Measurements from ENCODE around the gene ATXN1. TPM values are rescaled to one million over a fixed set of nuclear protein-coding genes. Genes with fewer than 3 reads are reported as not detected.
A peak's percentile ranks its signal among the peaks of the same experiment; 100 is the strongest.

ATXN1 gene
- polyA plus RNA-seq, 1 donor from 2014 or later = 28.2 TPM

DNA sequence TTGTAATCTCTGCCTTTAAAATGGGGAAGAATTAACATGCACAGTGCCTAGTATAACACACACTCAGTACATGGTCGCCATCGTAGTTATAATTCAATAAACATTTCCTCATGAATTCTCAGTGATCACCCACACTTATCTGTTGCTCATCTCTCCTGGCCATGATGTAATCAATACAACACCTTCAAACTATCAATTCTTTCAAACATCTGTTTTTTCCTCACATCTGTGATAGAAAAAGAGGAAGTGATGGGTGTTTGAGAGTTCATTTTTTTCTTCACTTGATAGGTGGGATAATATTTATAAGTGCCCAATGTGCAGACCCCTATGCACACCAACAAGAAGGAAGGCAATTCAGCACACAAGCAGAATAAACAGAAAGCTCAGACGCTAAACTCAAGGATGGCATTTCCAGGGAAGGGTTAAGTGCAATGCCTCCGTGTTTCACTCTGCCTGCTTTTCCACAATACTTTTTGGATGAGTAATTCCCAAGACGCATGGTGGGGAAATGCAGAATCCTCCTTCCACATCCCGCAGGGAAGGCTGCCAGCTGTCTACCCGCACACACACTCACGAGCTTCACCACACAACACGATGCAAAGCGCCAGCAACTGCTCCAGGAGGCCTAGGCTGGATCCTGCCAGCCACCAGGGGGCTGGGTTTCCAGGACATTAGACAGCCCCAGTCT is 422.5 kb downstream of the ATXN1 start:
- H3F3A ChIP-seq (ENCODE audit: insufficient read depth, low read length, poor library complexity, severe bottlenecking) = no peaks in the 10 kb centered on the region
- no peaks in the 10 kb centered on the region for H3K36me3 ChIP-seq (ENCODE audit: insufficient read depth, low read length)
- H2AFZ ChIP-seq (ENCODE audit: low read depth, low read length) = no peak overlapping the region
- no peak overlapping the region for H3K4me3 ChIP-seq (ENCODE audit: low read length)
- no peaks in the 10 kb centered on the region for H3K79me2 ChIP-seq (replicated peaks; ENCODE audit: insufficient read depth, low read length)
- H4K20me1 ChIP-seq (ENCODE audit: insufficient read depth) = no peaks in the 10 kb centered on the region
- no peak for TF ChIP-seq EP300 (conservative IDR thresholded peaks at IDR 0.05; ENCODE audit: poor library complexity, severe bottlenecking)
- no peak for TF ChIP-seq TAF1 (IDR thresholded peaks at IDR 0.05; ENCODE audit: low read depth)
- peak; percentile 22 for TF ChIP-seq SMC3 (conservative IDR thresholded peaks at IDR 0.05; ENCODE audit: poor library complexity)
- TF ChIP-seq POLR2AphosphoS5 (IDR thresholded peaks at IDR 0.05) = no peak
- no peak for TF ChIP-seq EZH2 (IDR thresholded peaks at IDR 0.05; ENCODE audit: borderline replicate concordance, insufficient read depth, low read length, poor library complexity, severe bottlenecking)
- TF ChIP-seq, protein P1, sequence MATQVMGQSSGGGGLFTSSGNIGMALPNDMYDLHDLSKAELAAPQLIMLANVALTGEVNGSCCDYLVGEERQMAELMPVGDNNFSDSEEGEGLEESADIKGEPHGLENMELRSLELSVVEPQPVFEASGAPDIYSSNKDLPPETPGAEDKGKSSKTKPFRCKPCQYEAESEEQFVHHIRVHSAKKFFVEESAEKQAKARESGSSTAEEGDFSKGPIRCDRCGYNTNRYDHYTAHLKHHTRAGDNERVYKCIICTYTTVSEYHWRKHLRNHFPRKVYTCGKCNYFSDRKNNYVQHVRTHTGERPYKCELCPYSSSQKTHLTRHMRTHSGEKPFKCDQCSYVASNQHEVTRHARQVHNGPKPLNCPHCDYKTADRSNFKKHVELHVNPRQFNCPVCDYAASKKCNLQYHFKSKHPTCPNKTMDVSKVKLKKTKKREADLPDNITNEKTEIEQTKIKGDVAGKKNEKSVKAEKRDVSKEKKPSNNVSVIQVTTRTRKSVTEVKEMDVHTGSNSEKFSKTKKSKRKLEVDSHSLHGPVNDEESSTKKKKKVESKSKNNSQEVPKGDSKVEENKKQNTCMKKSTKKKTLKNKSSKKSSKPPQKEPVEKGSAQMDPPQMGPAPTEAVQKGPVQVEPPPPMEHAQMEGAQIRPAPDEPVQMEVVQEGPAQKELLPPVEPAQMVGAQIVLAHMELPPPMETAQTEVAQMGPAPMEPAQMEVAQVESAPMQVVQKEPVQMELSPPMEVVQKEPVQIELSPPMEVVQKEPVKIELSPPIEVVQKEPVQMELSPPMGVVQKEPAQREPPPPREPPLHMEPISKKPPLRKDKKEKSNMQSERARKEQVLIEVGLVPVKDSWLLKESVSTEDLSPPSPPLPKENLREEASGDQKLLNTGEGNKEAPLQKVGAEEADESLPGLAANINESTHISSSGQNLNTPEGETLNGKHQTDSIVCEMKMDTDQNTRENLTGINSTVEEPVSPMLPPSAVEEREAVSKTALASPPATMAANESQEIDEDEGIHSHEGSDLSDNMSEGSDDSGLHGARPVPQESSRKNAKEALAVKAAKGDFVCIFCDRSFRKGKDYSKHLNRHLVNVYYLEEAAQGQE (IDR thresholded peaks at IDR 0.05; ENCODE audit: borderline replicate concordance) = peak; percentile 62
- TF ChIP-seq MXI1 (conservative IDR thresholded peaks at IDR 0.05; ENCODE audit: poor library complexity, severe bottlenecking) = no peak
- no peak for TF ChIP-seq RAD21 (conservative IDR thresholded peaks at IDR 0.05)
- peak; percentile 29 for TF ChIP-seq CTCF (IDR thresholded peaks at IDR 0.05; ENCODE audit: poor library complexity, severe bottlenecking)
- no peak overlapping the region for H3K9ac ChIP-seq (ENCODE audit: low read length)
- no peaks in the 10 kb centered on the region for H3K27me3 ChIP-seq (ENCODE audit: insufficient read depth, low read depth, low read length)
- no peak overlapping the region for H3K27ac ChIP-seq (ENCODE audit: low read length)
- no peak overlapping the region for H3K4me2 ChIP-seq (ENCODE audit: low read length)
- H3K9me3 ChIP-seq (ENCODE audit: low read length) = no peaks in the 10 kb centered on the region
- H3K9me2 ChIP-seq (ENCODE audit: insufficient read depth, low read length) = no peaks in the 10 kb centered on the region

DNA sequence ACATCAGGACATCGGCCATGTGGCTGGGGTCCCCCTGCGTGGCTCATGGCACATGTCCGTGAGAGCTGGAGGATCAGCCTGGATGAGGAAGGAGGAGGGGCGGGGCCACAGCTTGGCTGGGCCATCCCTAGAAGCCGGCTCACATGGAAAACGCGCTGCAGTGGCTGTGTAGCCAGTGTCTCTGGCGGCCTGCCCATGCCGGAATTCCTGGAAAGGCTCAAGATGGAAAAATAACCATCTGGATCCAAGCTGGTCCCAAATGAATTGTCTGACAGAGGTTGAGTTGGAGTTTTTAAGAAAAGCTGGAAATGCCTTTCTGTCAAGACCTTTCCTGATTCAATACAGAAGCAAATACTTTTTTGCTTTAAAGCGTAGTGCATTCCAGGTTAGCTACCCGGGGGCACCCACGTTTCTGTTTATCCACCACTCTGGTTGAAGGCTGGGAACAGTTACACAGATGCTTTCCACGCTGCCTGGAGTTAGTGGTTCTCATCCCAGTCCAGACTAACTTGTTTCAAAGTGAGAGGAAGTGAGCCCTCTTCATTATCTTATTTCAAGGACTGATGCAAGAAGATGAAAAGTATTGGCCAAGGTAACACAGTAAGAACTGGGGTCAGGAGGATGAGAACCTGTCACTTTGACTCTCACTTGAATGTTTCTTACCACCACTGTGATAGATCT is 423.8 kb downstream of the ATXN1 start:
- Histone ChIP-seq H3K4me3 (ENCODE audit: low read length) (no peak overlapping the region), H3K9me2 (ENCODE audit: insufficient read depth, low read length) (no peaks in the 10 kb centered on the region), H3K27ac (ENCODE audit: low read length) (no peak overlapping the region), H3K9me3 (ENCODE audit: low read length) (no peaks in the 10 kb centered on the region), H3K9ac (ENCODE audit: low read length) (no peak overlapping the region), H3F3A (ENCODE audit: insufficient read depth, low read length, poor library complexity, severe bottlenecking) (no peaks in the 10 kb centered on the region), H3K27me3 (ENCODE audit: insufficient read depth, low read depth, low read length) (no peaks in the 10 kb centered on the region), H3K36me3 (ENCODE audit: insufficient read depth, low read length) (no peaks in the 10 kb centered on the region), H3K4me2 (ENCODE audit: low read length) (no peak overlapping the region), H2AFZ (ENCODE audit: low read depth, low read length) (no peak overlapping the region), H4K20me1 (ENCODE audit: insufficient read depth) (no peaks in the 10 kb centered on the region), H3K79me2 (replicated peaks; ENCODE audit: insufficient read depth, low read length) (no peaks in the 10 kb centered on the region)
- TF ChIP-seq RAD21 (conservative IDR thresholded peaks at IDR 0.05) (no peak), CTCF (IDR thresholded peaks at IDR 0.05; ENCODE audit: poor library complexity, severe bottlenecking) (no peak), SMC3 (conservative IDR thresholded peaks at IDR 0.05; ENCODE audit: poor library complexity) (no peak), POLR2AphosphoS5 (IDR thresholded peaks at IDR 0.05) (no peak), TAF1 (IDR thresholded peaks at IDR 0.05; ENCODE audit: low read depth) (no peak), EP300 (conservative IDR thresholded peaks at IDR 0.05; ENCODE audit: poor library complexity, severe bottlenecking) (no peak), MXI1 (conservative IDR thresholded peaks at IDR 0.05; ENCODE audit: poor library complexity, severe bottlenecking) (no peak), EZH2 (IDR thresholded peaks at IDR 0.05; ENCODE audit: borderline replicate concordance, insufficient read depth, low read length, poor library complexity, severe bottlenecking) (no peak)
- TF ChIP-seq, protein P1 (IDR thresholded peaks at IDR 0.05; ENCODE audit: borderline replicate concordance) = no peak

Measured in neural cell (in vitro differentiated cells).